DOHH2 (cell line): ENCODE results near the gene CD93.

Experiments
- H3F3A ChIP-seq: fragments of 200-600 bp; sonication (generic), shearing (Covaris generic); 2 replicates; pipeline ENCODE4 v1.6.0; 2016; ENCODE audit warnings: antibody characterized with exemption, mild to moderate bottlenecking; ENCODE audit not compliant: control insufficient read depth, insufficient read depth
- H3K27ac ChIP-seq: fragments of 200-600 bp; sonication (generic); 2 replicates; pipeline ENCODE4 v1.5.1; 2014; ENCODE audit warnings: low read depth, mild to moderate bottlenecking, low read length, moderate library complexity
- H3K27me3 ChIP-seq: fragments of 200-600 bp; sonication (generic); 2 replicates; pipeline ENCODE4 v1.6.1; 2014; ENCODE audit warnings: mild to moderate bottlenecking, low read length, mixed read lengths; ENCODE audit not compliant: control insufficient read depth
- H3K36me3 ChIP-seq: fragments of 200-600 bp; sonication (generic); 2 replicates; pipeline ENCODE4 v1.6.1; 2014; ENCODE audit warnings: mild to moderate bottlenecking, low read length, moderate library complexity, mixed read lengths; ENCODE audit not compliant: control insufficient read depth
- H3K4me1 ChIP-seq: fragments of 200-600 bp; sonication (generic); 2 replicates; pipeline ENCODE4 v1.6.1; 2014; ENCODE audit warnings: mild to moderate bottlenecking, low read length, mixed read lengths; ENCODE audit not compliant: control insufficient read depth
- H3K4me2 ChIP-seq: fragments of 200-600 bp; sonication (generic); 2 replicates; pipeline ENCODE4 v1.6.0; 2014; ENCODE audit warnings: mild to moderate bottlenecking, low read length, moderate library complexity
- H3K4me3 ChIP-seq: fragments of 200-600 bp; sonication (generic); 2 replicates; pipeline ENCODE4 v1.5.1; 2014; ENCODE audit warnings: mild to moderate bottlenecking, low read length, mixed read lengths
- H3K79me2 ChIP-seq: fragments of 200-600 bp; sonication (generic); 2 replicates; pipeline ENCODE4 v1.6.1; 2014; ENCODE audit warnings: mild to moderate bottlenecking, low read length, mixed read lengths; ENCODE audit not compliant: control insufficient read depth
- H3K9me2 ChIP-seq: fragments of 200-600 bp; sonication (generic); replicated peaks from 2 replicates; pipeline ENCODE4 v1.6.1; 2014; ENCODE audit warnings: mild to moderate bottlenecking, low read length, mixed read lengths; ENCODE audit not compliant: control insufficient read depth
- H3K9me3 ChIP-seq: fragments of 200-600 bp; sonication (generic); 2 replicates; pipeline ENCODE4 v1.6.1; 2014; ENCODE audit warnings: antibody characterized with exemption, low read length, mixed read lengths; ENCODE audit not compliant: control insufficient read depth, insufficient read depth
- H4K20me1 ChIP-seq: fragments of 200-600 bp; sonication (generic); 2 replicates; pipeline ENCODE4 v1.6.0; 2014; ENCODE audit warnings: low read depth, mild to moderate bottlenecking, antibody characterized with exemption, low read length, moderate library complexity; ENCODE audit not compliant: control insufficient read depth, insufficient read depth
- CTCF ChIP-seq: fragments of 200-600 bp; sonication (generic); IDR thresholded peaks from one replicate; pipeline ENCODE4 v1.5.1; 2014; ENCODE audit warnings: antibody characterized with exemption, mild to moderate bottlenecking, low read depth, low read length; ENCODE audit not compliant: poor library complexity, severe bottlenecking
- EZH2phosphoT487 ChIP-seq: fragments of 200-600 bp; sonication (generic); IDR thresholded peaks from 2 replicates; pipeline ENCODE4 v1.6.1; 2017; ENCODE audit warnings: borderline replicate concordance, mild to moderate bottlenecking, antibody characterized with exemption, low read length, moderate library complexity, mixed read lengths

Gene CD93

GRCh38 chr20:23032056-23032749 is 53.9 kb downstream of the CD93 start:
- H3F3A ChIP-seq, result no peaks in the 10 kb centered on the region

GRCh38 chr20:23031346-23031745 is 54.8 kb downstream of the CD93 start:
- H3K4me1 ChIP-seq, result no peaks in the 10 kb centered on the region
- no peaks in the 10 kb centered on the region for H3K36me3 ChIP-seq
- H3K4me3 ChIP-seq, result no peak overlapping the region
- no peaks in the 10 kb centered on the region for H4K20me1 ChIP-seq
- H3F3A ChIP-seq, result no peaks in the 10 kb centered on the region
- TF ChIP-seq CTCF (no peak), EZH2phosphoT487 (no peak)
- H3K27me3 ChIP-seq, result no peaks in the 10 kb centered on the region
- H3K9me2 ChIP-seq, result no peaks in the 10 kb centered on the region
- H3K79me2 ChIP-seq, result no peaks in the 10 kb centered on the region
- H3K27ac ChIP-seq, result no peak overlapping the region
- H3K4me2 ChIP-seq, result no peak overlapping the region
- H3K9me3 ChIP-seq, result peaks cover 3% of the 10 kb centered on the region; the same call in 1 of the 2 replicates

More at GRCh38 chr20:23032056-23032749, 53.9 kb downstream of the CD93 start:
- no peaks in the 10 kb centered on the region for H4K20me1 ChIP-seq
- no peak overlapping the region for H3K4me3 ChIP-seq
- H3K4me1 ChIP-seq, result no peaks in the 10 kb centered on the region
- no peaks in the 10 kb centered on the region for H3K27me3 ChIP-seq
- no peaks in the 10 kb centered on the region for H3K9me2 ChIP-seq
- no peak overlapping the region for H3K27ac ChIP-seq
- no peaks in the 10 kb centered on the region for H3K79me2 ChIP-seq
- peaks cover 3% of the 10 kb centered on the region; the same call in 1 of the 2 replicates for H3K9me3 ChIP-seq
- H3K4me2 ChIP-seq, result no peak overlapping the region
- TF ChIP-seq EZH2phosphoT487 (no peak), CTCF (no peak)
- no peaks in the 10 kb centered on the region for H3K36me3 ChIP-seq
